Retinal pigment epithelial cell (primary cell): ENCODE data around the gene DGCR8.

ENCODE experiments used
- DNase-seq: peaks from one replicate; pipeline ENCODE4 v3.0.0-alpha.2; 2010; ENCODE audit warnings: low read depth
- H3K4me3 ChIP-seq: 2 replicates; pipeline ENCODE4 v1.5.1; 2011; ENCODE audit warnings: mild to moderate bottlenecking, low read length, control low read depth, moderate library complexity
- CTCF ChIP-seq: conservative IDR thresholded peaks from 2 replicates; pipeline ENCODE4 v1.5.1; 2011; ENCODE audit warnings: low read depth, low read length, control low read depth, inconsistent platforms

Gene DGCR8

DNA sequence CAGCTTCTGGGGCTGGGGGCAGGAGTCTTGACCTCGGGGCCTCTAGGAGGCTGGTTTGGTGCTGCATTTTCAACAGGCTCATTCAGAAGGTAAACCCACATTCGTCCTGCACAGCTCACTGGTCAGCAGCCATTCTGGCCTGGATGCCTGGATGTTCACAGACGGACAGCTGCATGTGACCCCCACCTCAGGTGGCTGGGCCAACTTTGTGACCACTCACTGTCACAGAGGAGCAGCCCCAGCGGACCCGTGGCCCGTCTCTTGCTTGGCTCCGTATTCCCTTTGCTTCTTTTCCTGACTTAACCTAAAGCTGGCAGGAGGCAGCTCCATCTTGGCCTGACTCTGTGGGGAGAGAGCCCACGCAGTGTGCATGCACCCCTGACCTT, 8.2 kb downstream of the DGCR8 start:
- H3K4me3 ChIP-seq, result no peak overlapping the region
- DNase-seq, result no peak
- TF ChIP-seq CTCF, result no peak

DNA sequence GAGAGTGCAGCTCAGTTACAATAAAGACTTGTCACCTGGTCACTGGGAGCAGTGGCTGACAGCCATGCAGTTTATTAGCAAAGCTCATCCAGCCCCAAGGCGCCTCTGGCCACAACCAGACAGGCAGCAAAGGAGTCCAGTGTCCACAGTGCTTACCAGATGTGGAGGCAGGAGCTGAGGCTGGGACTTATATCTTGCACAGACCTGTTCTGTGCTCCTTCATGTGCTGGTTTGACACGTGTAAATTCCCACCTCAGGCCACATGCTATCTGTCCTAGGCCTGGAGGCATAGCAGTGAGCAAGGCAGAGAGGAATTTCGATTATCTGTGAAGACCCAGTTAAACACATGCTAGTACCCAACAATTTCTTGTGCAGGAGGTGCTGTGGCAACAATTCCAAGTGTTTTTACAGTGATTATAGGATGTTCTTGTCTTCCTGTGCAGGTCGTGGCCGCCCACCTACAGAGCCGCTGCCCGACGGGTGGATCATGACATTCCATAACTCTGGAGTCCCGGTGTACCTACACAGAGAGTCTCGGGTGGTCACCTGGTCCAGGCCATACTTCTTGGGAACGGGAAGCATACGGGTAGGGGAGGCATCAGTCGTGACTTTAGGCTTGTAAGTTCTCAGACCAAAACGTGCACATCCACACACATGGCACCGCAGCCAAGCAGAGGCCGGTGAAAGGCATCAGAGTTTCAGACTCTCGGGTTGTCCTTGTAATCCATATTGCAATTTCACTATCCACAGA, 9.4 kb downstream of the DGCR8 start:
- no peak for DNase-seq
- TF ChIP-seq CTCF, result no peak
- H3K4me3 ChIP-seq, result no peak overlapping the region

DNA sequence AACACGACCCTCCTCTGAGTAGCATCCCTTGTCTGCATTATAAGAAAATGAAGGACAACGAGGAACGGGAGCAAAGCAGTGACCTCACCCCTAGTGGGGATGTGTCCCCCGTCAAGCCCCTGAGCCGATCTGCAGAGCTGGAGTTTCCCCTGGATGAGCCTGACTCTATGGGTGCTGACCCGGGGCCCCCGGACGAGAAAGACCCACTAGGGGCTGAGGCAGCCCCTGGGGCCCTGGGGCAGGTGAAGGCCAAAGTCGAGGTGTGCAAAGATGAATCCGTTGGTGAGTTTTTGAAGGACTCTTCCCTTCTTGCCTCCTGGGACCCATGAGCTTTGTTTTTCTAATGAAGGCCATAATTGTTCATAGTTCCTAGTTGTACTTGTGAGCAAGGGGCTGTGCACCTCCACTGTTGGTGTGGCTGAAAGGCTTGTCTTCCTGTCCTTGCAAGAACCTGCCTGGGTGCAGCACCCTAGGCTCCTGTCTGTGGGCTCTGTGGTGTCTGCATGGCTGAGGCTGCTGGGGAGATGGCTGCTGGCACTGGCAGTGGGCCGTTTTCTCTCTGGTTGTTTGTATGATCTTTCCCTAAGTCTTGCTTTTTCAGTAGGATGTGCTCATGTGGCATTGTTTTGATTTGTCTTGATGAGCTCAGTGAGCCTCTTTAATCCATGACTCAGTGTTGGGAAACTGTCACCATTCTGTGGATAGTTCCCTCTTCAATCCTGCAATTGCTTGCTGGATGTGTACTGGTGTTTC, 10.1 kb downstream of the DGCR8 start:
- no peak for DNase-seq
- H3K4me3 ChIP-seq, result no peak overlapping the region

GRCh38 chr22:20090730-20091240, 10.7 kb downstream of the DGCR8 start:
- no peak overlapping the region for H3K4me3 ChIP-seq
- TF ChIP-seq CTCF, result no peak
- no peak for DNase-seq

More for the DNA sequence above, 10.1 kb downstream of the DGCR8 start:
- no peak for TF ChIP-seq CTCF

GRCh38 chr22:20091690-20092476, 11.8 kb downstream of the DGCR8 start:
- no peak for DNase-seq
- H3K4me3 ChIP-seq, result no peak overlapping the region
- TF ChIP-seq CTCF, result no peak

GRCh38 chr22:20092477-20092854, 12.4 kb downstream of the DGCR8 start:
- no peak overlapping the region for H3K4me3 ChIP-seq
- no peak for DNase-seq
- no peak for TF ChIP-seq CTCF
